Activated naive CD8-positive, alpha-beta T cell treated with anti-CD3 and anti-CD28 coated beads, Interleukin-2, amount 50 U/mL, for 16 hours (primary cell): Measurements from ENCODE around the gene GMPR.

Experiments
- DNase-seq: peaks from one replicate; pipeline ENCODE4 v3.0.0-alpha.2; 2020; ENCODE audit warnings: low read depth, low spot score

Gene GMPR

GRCh38 chr6:16302721-16303552 is 64.5 kb downstream of the GMPR start:
- DNase-seq = no peak

GRCh38 chr6:16305246-16305725 is 66.9 kb downstream of the GMPR start:
- DNase-seq = no peak

GRCh38 chr6:16305788-16306187 is 67.4 kb downstream of the GMPR start:
- DNase-seq = no peak

- no peak for DNase-seq
Observed at GRCh38 chr6:16306334-16306733, 67.9 kb downstream of the GMPR start.

GRCh38 chr6:16311763-16312162 is 73.4 kb downstream of the GMPR start:
- no peak for DNase-seq

GRCh38 chr6:16313732-16314131 is 75.3 kb downstream of the GMPR start:
- DNase-seq = no peak

GRCh38 chr6:16314296-16314695 is 75.9 kb downstream of the GMPR start:
- no peak for DNase-seq

- DNase-seq = no peak
Observed at GRCh38 chr6:16316741-16317251, 78.4 kb downstream of the GMPR start.

- DNase-seq = no peak
Observed at GRCh38 chr6:16318538-16318937, 80.2 kb downstream of the GMPR start.

GRCh38 chr6:16318953-16319720 is 80.8 kb downstream of the GMPR start:
- DNase-seq = no peak

GRCh38 chr6:16319813-16320532 is 81.6 kb downstream of the GMPR start:
- peak; percentile 41 for DNase-seq

GRCh38 chr6:16320533-16321340 is 82.3 kb downstream of the GMPR start:
- DNase-seq = no peak

GRCh38 chr6:16321341-16321710 is 82.9 kb downstream of the GMPR start:
- no peak for DNase-seq

GRCh38 chr6:16321826-16322225 is 83.4 kb downstream of the GMPR start:
- DNase-seq = no peak

GRCh38 chr6:16322666-16323312 is 84.4 kb downstream of the GMPR start:
- peak; percentile 37 for DNase-seq

GRCh38 chr6:16324184-16324583 is 85.8 kb downstream of the GMPR start:
- DNase-seq = no peak

GRCh38 chr6:16324606-16325225 is 86.3 kb downstream of the GMPR start:
- DNase-seq = no peak

GRCh38 chr6:16326531-16326930 is 88.1 kb downstream of the GMPR start:
- DNase-seq = no peak

- DNase-seq = no peak
Observed at GRCh38 chr6:16326971-16327776, 88.8 kb downstream of the GMPR start.
